Neutrophil (primary cell): Measurements from ENCODE around the gene ARMC3.

Source experiments
- H3K27ac ChIP-seq: fragments of 200-600 bp; sonication (generic); 2 replicates; pipeline ENCODE4 v1.5.1; 2016; ENCODE audit warnings: mild to moderate bottlenecking, moderate library complexity
- H3K27me3 ChIP-seq: fragments of 200-600 bp; sonication (generic); 2 replicates; pipeline ENCODE4 v1.6.0; 2016; ENCODE audit warnings: mild to moderate bottlenecking
- H3K36me3 ChIP-seq: fragments of 200-600 bp; sonication (generic); 2 replicates; pipeline ENCODE4 v1.5.1; 2017
- H3K4me1 ChIP-seq, 2 experiments: fragments of 200-600 bp in 1 of 2; sonication (generic) in 1 of 2; 1 replicate in 1 of 2; 2 replicates in 1 of 2; pipeline versions ENCODE4 v1.5.1 to v1.6.1; 2013 to 2016; ENCODE audit warnings: low read depth in 1 of 2, low read length in 1 of 2, mild to moderate bottlenecking in 1 of 2, moderate library complexity in 1 of 2; ENCODE audit not compliant: control insufficient read depth in 1 of 2, insufficient read depth in 1 of 2
- H3K4me3 ChIP-seq, 2 experiments: fragments of 200-600 bp in 1 of 2; sonication (generic) in 1 of 2; 1 replicate in 1 of 2; 2 replicates in 1 of 2; pipeline ENCODE4 v1.5.1; 2013 to 2016; ENCODE audit warnings: low read depth in 1 of 2, low read length in 1 of 2, mild to moderate bottlenecking in 1 of 2, moderate library complexity in 1 of 2
- H3K9me3 ChIP-seq: fragments of 200-600 bp; sonication (generic); 2 replicates; pipeline ENCODE4 v1.5.1; 2016
- TF ChIP-seq, protein P1 (sequence below): fragments of 200-600 bp; sonication (generic); IDR thresholded peaks from 2 replicates; pipeline ENCODE4 v1.5.1; 2016; ENCODE audit warnings: antibody characterized with exemption

The ARMC3 gene

DNA sequence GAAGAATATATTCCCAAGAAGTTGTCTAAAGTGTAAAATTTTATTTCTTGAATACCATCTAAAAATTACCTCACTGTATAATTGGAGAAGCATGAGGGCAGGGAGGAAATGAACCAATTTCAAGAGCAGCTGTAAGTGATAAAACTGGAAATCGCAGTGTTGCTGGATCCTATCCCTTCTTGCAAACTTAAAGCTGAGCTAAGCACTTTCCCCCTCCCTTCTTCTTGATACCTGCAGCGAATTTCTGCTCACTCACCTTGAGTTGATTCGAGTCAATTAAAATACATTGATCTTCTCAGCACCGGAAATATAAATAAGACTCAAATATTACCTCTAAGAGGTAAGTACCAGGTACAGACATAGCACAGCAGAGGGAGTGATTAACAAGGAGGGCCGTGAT lies 65.5 kb downstream of the ARMC3 start:
- H3K27me3 ChIP-seq, result peaks cover 44% of the 10 kb centered on the region
- H3K4me1 ChIP-seq, result no peaks in the 10 kb centered on the region
- TF ChIP-seq, protein P1, sequence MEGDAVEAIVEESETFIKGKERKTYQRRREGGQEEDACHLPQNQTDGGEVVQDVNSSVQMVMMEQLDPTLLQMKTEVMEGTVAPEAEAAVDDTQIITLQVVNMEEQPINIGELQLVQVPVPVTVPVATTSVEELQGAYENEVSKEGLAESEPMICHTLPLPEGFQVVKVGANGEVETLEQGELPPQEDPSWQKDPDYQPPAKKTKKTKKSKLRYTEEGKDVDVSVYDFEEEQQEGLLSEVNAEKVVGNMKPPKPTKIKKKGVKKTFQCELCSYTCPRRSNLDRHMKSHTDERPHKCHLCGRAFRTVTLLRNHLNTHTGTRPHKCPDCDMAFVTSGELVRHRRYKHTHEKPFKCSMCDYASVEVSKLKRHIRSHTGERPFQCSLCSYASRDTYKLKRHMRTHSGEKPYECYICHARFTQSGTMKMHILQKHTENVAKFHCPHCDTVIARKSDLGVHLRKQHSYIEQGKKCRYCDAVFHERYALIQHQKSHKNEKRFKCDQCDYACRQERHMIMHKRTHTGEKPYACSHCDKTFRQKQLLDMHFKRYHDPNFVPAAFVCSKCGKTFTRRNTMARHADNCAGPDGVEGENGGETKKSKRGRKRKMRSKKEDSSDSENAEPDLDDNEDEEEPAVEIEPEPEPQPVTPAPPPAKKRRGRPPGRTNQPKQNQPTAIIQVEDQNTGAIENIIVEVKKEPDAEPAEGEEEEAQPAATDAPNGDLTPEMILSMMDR, result no peak
- no peaks in the 10 kb centered on the region for H3K36me3 ChIP-seq
- H3K4me3 ChIP-seq, result no peak overlapping the region
- no peak overlapping the region for H3K27ac ChIP-seq
- H3K9me3 ChIP-seq, result no peaks in the 10 kb centered on the region

DNA sequence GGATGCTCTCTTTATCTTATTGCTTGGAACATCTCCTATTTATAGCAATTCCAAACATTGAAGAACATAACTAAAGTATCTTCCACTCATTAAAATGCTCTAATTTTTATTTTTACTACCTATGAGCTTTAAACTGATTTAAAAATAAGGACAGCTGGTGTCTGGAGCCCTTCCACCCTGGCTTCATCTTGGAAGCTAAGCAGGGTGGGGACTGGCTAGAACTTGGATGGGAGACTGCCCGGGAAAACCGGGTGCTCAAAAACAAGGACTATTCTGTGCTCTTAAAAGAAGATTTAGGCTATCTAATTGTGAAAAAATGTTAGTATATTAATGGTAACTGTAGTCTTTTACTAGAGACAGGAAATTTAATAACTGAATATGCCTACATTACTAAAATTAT lies 69.2 kb downstream of the ARMC3 start:
- Histone ChIP-seq H3K36me3 (no peaks in the 10 kb centered on the region), H3K27ac (no peak overlapping the region), H3K27me3 (peaks cover 43% of the 10 kb centered on the region), H3K4me3 (no peak overlapping the region), H3K4me1 (no peaks in the 10 kb centered on the region), H3K9me3 (no peaks in the 10 kb centered on the region)
- TF ChIP-seq, protein P1, result no peak

DNA sequence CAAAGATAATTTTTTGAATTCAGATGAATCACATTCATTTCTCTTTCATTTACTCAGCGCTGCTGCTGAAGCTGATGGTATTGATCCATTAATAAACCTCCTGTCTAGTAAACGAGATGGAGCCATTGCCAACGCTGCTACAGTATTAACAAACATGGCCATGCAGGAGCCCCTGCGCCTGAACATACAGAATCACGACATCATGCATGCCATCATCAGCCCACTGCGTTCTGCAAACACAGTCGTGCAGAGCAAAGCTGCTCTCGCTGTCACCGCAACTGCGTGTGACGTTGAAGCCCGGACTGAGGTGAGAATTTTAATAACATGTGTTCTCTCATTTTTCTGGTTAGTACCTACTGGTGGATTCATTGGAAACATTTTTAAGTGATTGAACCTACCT lies 70.2 kb downstream of the ARMC3 start:
- peaks cover 33% of the 10 kb centered on the region for H3K27me3 ChIP-seq
- H3K9me3 ChIP-seq, result no peaks in the 10 kb centered on the region
- no peak overlapping the region for H3K4me3 ChIP-seq
- no peaks in the 10 kb centered on the region for H3K4me1 ChIP-seq
- TF ChIP-seq, protein P1, result no peak
- H3K36me3 ChIP-seq, result no peaks in the 10 kb centered on the region
- H3K27ac ChIP-seq, result no peak overlapping the region

DNA sequence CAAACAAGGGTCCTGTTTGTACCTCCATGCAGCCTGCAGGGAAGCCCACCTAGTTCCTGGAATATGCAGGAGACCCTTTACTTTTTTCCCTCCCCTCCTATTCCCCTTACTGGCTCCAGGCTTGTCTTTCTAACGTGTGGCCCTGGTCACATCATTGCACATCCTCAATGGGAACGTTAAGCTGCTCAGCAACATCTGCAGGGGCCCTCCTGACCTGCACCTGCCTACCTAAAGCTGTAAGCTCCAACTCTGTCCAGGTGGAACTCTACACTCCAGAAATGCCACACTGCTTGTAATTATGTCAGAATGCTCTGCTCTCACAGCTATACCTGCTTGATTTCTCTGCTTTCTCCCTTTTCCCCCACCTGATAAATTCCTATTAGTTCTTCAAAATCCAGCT lies 72.1 kb downstream of the ARMC3 start:
- no peak overlapping the region for H3K4me3 ChIP-seq
- no peaks in the 10 kb centered on the region for H3K4me1 ChIP-seq
- H3K27me3 ChIP-seq, result peaks cover 33% of the 10 kb centered on the region
- TF ChIP-seq, protein P1, result no peak
- H3K36me3 ChIP-seq, result no peaks in the 10 kb centered on the region
- no peak overlapping the region for H3K27ac ChIP-seq
- H3K9me3 ChIP-seq, result no peaks in the 10 kb centered on the region

DNA sequence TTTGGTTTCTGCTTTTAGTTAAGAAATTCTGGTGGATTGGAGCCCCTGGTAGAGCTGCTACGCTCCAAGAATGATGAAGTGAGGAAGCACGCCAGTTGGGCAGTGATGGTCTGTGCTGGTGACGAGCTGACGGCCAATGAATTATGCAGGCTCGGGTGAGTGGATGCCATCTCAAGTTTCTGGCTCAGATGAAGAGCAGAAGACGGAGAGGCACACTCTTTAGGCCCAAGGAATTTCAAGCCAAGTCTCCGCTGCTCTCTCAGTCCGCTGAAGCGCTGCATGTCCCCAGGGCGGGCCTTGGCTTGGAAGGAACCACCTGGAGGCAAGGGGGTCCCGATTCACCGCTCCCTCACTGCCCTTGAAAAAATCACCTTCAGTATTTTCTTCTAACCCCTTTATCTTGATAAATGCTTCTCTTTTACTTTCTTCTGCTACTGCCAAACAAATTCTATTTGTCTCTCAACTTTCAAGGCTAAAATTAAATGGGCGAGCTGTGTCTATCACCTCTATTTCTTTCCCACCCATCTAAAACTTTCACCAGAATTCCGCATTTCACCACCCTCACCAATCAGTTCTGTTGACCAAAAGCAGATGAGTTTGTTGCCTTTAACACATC lies 74.2 kb downstream of the ARMC3 start:
- H3K27ac ChIP-seq, result no peak overlapping the region
- no peaks in the 10 kb centered on the region for H3K36me3 ChIP-seq
- peaks cover 14% of the 10 kb centered on the region for H3K27me3 ChIP-seq
- TF ChIP-seq, protein P1, result no peak
- no peak overlapping the region for H3K4me3 ChIP-seq
- no peaks in the 10 kb centered on the region for H3K9me3 ChIP-seq
- H3K4me1 ChIP-seq, result no peaks in the 10 kb centered on the region

DNA sequence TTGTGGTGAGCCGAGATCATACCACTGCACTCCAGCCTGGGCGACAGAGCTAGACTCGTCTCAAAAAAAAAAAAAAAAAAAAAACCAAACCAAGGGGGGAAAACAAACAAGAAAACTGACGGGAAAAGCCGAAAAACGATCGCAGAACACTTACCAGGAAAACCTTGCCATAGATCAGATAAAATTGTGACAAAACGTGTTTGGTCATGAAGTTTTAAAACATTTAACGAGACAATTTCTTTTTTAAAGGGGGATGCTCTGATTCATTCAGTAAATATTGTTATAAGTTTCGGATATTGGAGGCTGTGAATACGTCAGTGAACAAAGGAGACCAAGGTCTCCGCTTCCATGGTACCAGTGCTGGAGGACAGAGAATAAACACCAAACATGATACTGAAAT lies 77.3 kb downstream of the ARMC3 start:
- H3K27ac ChIP-seq, result no peak overlapping the region
- peaks cover 4% of the 10 kb centered on the region for H3K27me3 ChIP-seq
- no peaks in the 10 kb centered on the region for H3K36me3 ChIP-seq
- TF ChIP-seq, protein P1, result no peak
- H3K4me1 ChIP-seq, result no peaks in the 10 kb centered on the region
- H3K9me3 ChIP-seq, result no peaks in the 10 kb centered on the region
- H3K4me3 ChIP-seq, result no peak overlapping the region
